Activated naive CD4-positive, alpha-beta T cell treated with anti-CD3 and anti-CD28 coated beads, Interleukin-2, amount 50 U/mL, for 24 hours (primary cell): ENCODE measurements around the gene TCEAL4.

ENCODE experiments used
- H3K27ac Mint-ChIP-seq: one replicate; pipeline ENCODE4 v1.8.0; 2021; ENCODE audit warnings: mild to moderate bottlenecking, mixed read lengths
- H3K27me3 Mint-ChIP-seq: one replicate; pipeline ENCODE4 v1.8.0; 2021; ENCODE audit warnings: mixed read lengths
- H3K36me3 Mint-ChIP-seq: one replicate; pipeline ENCODE4 v1.8.0; 2021; ENCODE audit warnings: mixed read lengths
- H3K4me1 Mint-ChIP-seq: one replicate; pipeline ENCODE4 v1.8.0; 2021; ENCODE audit warnings: mixed read lengths
- H3K4me3 Mint-ChIP-seq: one replicate; pipeline ENCODE4 v1.8.0; 2021; ENCODE audit warnings: mild to moderate bottlenecking, mixed read lengths
- H3K9me3 Mint-ChIP-seq: one replicate; pipeline ENCODE4 v1.8.0; 2021; ENCODE audit warnings: mixed read lengths

TCEAL4 gene

DNA sequence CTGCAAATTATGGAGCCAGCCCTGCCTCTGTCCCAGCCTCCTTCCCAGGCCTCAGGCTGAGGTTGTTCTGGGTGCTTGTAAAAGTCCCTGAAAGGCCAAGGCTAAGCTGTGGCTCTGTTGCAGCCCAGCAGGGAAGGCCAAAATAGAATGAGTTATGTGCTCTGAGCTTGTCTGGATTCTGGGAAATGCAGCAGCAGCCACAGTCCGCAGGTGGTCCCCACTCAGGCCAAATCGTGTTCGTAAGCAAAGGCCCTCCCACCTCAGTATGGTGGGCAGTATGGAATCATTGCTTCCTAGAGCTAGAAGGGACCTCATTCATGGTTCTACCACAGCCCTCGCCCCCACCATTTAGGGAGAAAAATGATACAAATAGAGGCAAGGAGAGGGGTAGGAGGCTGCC lies 38.8 kb downstream of the TCEAL4 start:
- Mint-ChIP-seq H3K9me3 (no peaks in the 10 kb centered on the region), H3K36me3 (no peaks in the 10 kb centered on the region), H3K27ac (no peak overlapping the region), H3K4me1 (peaks cover 15% of the 10 kb centered on the region), H3K4me3 (no peak overlapping the region), H3K27me3 (no peaks in the 10 kb centered on the region)

DNA sequence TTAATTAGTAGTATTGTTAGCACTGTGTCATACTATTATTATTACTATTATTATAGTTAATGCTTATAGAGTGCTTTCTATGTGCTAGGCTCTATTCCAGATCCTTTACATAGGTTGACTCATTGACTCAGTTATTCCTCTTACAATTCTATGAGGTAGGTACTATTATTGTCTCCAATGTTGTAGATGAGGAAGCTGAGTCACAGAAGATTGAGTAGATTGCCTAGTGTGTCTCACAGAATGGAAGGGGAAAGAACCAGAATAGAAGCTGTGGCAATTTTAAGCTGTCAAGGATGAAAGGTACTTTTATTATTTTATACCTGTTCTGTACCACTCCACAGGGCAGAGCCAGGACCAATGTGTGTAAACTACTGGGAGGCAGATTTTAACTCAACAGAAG lies 41.5 kb downstream of the TCEAL4 start:
- Mint-ChIP-seq H3K4me1 (peaks cover 24% of the 10 kb centered on the region), H3K27me3 (no peaks in the 10 kb centered on the region), H3K36me3 (no peaks in the 10 kb centered on the region), H3K4me3 (no peak overlapping the region), H3K27ac (no peak overlapping the region), H3K9me3 (no peaks in the 10 kb centered on the region)

DNA sequence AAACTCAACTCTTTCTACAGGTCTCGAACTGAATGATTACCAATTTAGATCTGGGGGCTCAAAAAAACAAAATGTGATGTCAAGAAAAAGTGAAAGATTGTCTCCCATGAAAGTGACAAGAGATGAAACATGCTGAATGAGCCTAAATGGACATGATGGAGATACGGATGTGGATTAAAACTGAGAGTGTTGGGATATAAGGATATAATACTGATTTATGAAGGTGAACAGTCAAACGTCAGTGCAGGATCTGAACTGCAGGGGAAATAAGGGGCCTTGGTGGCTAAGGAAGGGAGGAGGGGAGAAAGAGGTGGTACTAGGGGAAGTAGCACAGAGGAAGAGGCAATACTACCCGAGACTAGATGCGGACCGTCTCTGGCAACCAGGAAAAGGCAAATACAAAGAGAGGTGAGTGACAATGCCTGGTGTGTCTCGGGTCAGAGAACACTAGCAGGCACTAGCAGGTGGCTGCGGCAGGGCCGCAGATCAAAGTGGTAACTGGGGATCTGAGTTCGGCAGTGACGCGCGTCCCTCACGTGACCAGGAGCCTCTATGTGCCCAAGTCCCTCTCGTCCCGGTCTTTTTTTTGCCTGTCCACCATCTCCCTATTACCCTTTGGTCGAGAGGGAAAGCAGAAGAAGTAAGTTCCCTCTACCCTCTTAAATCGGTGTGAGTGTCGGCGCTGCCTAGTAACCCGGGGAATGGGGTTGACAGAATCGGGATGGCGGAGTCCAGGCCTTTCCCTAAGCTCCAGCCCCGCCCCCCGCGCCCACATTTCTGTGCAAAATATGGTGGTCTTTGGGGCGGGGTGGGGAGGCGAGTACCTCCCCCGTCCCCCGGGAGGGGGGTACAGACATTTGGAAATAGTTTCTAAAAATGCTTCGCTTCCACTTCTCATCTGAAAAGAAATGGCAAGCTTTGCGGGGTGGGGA lies 43.3 kb downstream of the TCEAL4 start, which contains the start of gene TCEAL1:
TSS of gene TCEAL1 (plus strand) at position 590 of the 932 bp plus-strand sequence. CDS start 942 bp downstream, outside the sequence.
- no peaks in the 10 kb centered on the region for H3K27me3 Mint-ChIP-seq
- H3K4me3 Mint-ChIP-seq, result peak within 1 kb of the TSS; percentile 84
- H3K27ac Mint-ChIP-seq, result peak within 1 kb of the TSS; percentile 75
- no peaks in the 10 kb centered on the region for H3K36me3 Mint-ChIP-seq
- peaks cover 24% of the 10 kb centered on the region for H3K4me1 Mint-ChIP-seq
- no peaks in the 10 kb centered on the region for H3K9me3 Mint-ChIP-seq

DNA sequence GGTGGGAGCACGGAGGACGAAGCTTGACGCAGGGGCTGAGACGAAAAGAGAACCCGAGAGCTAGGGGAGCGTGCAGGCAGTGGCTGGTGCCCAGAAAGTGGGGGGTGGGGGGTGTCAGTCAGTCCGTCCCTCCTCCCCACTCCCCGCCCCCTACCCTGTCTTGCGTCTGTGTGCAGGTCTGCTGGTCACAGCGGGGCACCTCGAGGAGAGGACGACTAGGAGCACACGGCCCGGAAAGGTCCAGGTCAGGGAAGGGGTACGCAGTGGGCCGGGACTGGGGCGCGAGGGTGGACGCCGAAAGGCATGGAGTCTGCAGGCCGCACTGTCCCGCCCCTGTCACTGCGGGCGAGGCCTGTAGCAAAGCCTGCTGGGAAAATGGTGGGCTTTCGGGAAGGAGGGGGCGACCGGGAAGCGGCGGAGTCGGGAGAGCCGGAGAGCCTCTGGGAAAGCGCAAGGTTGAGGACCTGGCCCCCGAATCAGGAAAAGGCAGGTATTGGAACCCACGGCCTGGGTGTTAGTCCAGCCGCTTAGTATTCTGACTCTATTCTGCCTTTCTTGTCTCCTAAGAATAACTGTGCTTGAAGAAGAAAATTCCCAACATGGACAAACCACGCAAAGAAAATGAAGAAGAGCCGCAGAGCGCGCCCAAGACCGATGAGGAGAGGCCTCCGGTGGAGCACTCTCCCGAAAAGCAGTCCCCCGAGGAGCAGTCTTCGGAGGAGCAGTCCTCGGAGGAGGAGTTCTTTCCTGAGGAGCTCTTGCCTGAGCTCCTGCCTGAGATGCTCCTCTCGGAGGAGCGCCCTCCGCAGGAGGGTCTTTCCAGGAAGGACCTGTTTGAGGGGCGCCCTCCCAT lies 44.2 kb downstream of the TCEAL4 start:
- no peaks in the 10 kb centered on the region for H3K36me3 Mint-ChIP-seq
- H3K27ac Mint-ChIP-seq, result peak overlapping the region; percentile 75
- H3K27me3 Mint-ChIP-seq, result no peaks in the 10 kb centered on the region
- no peaks in the 10 kb centered on the region for H3K9me3 Mint-ChIP-seq
- H3K4me3 Mint-ChIP-seq, result peak overlapping the region; percentile 84
- H3K4me1 Mint-ChIP-seq, result peaks cover 24% of the 10 kb centered on the region

DNA sequence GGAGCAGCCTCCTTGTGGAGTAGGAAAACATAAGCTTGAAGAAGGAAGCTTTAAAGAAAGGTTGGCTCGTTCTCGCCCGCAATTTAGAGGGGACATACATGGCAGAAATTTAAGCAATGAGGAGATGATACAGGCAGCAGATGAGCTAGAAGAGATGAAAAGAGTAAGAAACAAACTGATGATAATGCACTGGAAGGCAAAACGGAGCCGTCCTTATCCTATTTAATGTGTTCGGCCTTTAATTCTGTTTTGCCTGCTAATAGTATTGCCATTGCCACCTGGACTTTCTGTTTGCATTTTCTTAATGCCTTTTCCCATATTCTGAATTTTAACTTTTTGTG lies 44.8 kb downstream of the TCEAL4 start:
- Mint-ChIP-seq H3K9me3 (no peaks in the 10 kb centered on the region), H3K27me3 (no peaks in the 10 kb centered on the region), H3K4me3 (peak overlapping the region; percentile 84), H3K4me1 (peaks cover 24% of the 10 kb centered on the region), H3K27ac (no peak overlapping the region), H3K36me3 (no peaks in the 10 kb centered on the region)

DNA sequence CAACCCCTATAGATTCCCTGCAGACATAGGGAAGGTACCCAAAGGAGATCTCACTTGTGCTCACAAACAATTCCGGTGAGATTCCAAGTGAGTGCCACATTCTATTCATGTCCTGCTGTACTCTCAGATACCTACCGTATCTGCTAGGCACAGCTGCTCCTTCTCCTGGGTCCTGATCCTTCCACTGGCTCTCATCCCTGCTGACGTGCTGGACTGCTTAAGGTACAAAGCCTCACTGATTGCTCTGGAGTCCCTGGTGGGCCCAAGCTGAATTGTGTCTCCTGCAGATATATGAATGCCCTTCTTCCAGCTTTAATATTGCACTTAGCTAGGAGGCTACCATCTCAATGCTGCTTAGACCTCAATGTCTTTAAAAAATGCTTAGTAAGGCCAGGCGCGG lies 45.8 kb downstream of the TCEAL4 start:
- Mint-ChIP-seq H3K4me1 (peaks cover 24% of the 10 kb centered on the region), H3K36me3 (no peaks in the 10 kb centered on the region), H3K27me3 (no peaks in the 10 kb centered on the region), H3K27ac (no peak overlapping the region), H3K9me3 (no peaks in the 10 kb centered on the region), H3K4me3 (no peak overlapping the region)

DNA sequence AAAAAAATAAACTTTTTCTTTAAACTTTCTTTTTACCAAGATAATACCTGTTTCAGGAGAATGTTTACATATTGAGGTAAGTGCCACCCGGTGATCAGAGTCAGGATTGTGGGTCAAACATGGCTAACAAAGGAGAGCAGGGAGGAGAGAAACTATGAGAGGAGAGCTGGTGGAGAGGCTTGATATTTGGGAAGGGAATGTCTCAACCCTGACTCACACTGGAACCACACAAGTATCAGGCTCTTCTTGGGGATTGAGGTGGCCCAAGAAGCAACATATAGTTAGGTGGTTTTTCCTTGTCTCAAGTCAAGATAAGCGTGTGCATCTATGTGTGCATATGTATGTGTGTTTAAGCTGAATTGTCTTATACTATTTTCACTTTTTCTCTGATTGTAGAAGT lies 50.1 kb downstream of the TCEAL4 start:
- no peaks in the 10 kb centered on the region for H3K4me1 Mint-ChIP-seq
- H3K4me3 Mint-ChIP-seq, result no peak overlapping the region
- no peaks in the 10 kb centered on the region for H3K9me3 Mint-ChIP-seq
- no peaks in the 10 kb centered on the region for H3K27me3 Mint-ChIP-seq
- no peaks in the 10 kb centered on the region for H3K36me3 Mint-ChIP-seq
- H3K27ac Mint-ChIP-seq, result no peak overlapping the region
